GM23338 (cell line): ENCODE measurements around the gene RNU5B-1. TPM values are rescaled to one million over a fixed set of nuclear protein-coding genes. Genes with fewer than 3 reads are reported as not detected.

ENCODE experiments used
- ATAC-seq: fragments of 200-7000 bp; cut with Tn5 transposase; 3 replicates; pipeline ENCODE4 v1.9.1; 2020
- DNase-seq: peaks from one replicate; pipeline ENCODE4 v3.0.0-alpha.2; 2015; ENCODE audit warnings: low spot score
- H2AFZ ChIP-seq: fragments of 200-600 bp; sonication (generic); 2 replicates; pipeline ENCODE4 v1.8.0; 2016; ENCODE audit warnings: antibody characterized with exemption, mild to moderate bottlenecking, moderate library complexity
- H3F3A ChIP-seq: fragments of 200-600 bp; sonication (generic); replicated peaks from 2 replicates; pipeline ENCODE4 v1.8.0; 2017; ENCODE audit warnings: antibody characterized with exemption, mixed run types, low read depth
- H3K27ac ChIP-seq: fragments of 200-600 bp; sonication (generic); 2 replicates; pipeline ENCODE4 v1.6.1; 2016; ENCODE audit warnings: low read depth
- H3K27me3 ChIP-seq: fragments of 200-600 bp; sonication (generic); 2 replicates; pipeline ENCODE4 v1.8.0; 2016; ENCODE audit warnings: mild to moderate bottlenecking, mixed run types, moderate library complexity; ENCODE audit not compliant: insufficient read depth
- H3K36me3 ChIP-seq: fragments of 200-600 bp; sonication (generic); 2 replicates; pipeline ENCODE4 v1.8.0; 2016; ENCODE audit warnings: mild to moderate bottlenecking; ENCODE audit not compliant: insufficient read depth
- H3K4me1 ChIP-seq: fragments of 200-600 bp; sonication (generic); 2 replicates; pipeline ENCODE4 v1.8.0; 2016; ENCODE audit warnings: mild to moderate bottlenecking, moderate library complexity; ENCODE audit not compliant: insufficient read depth
- H3K4me2 ChIP-seq: fragments of 200-600 bp; sonication (generic); 2 replicates; pipeline ENCODE4 v1.7.1; 2017; ENCODE audit warnings: mixed run types
- H3K4me3 ChIP-seq: fragments of 200-600 bp; sonication (generic); 2 replicates; pipeline ENCODE4 v1.6.1; 2016; ENCODE audit warnings: mixed run types
- H3K79me2 ChIP-seq: fragments of 200-600 bp; sonication (generic); replicated peaks from 2 replicates; pipeline ENCODE4 v1.8.0; 2017; ENCODE audit warnings: mild to moderate bottlenecking; ENCODE audit not compliant: insufficient read depth
- H3K9me2 ChIP-seq: fragments of 200-600 bp; sonication (generic); 2 replicates; pipeline ENCODE4 v1.8.0; 2017; ENCODE audit not compliant: insufficient read depth
- H4K20me1 ChIP-seq: fragments of 200-600 bp; sonication (generic); replicated peaks from 2 replicates; pipeline ENCODE4 v1.8.0; 2017; ENCODE audit warnings: mild to moderate bottlenecking; ENCODE audit not compliant: insufficient read depth
- H3K27ac Mint-ChIP-seq: 2 replicates; pipeline ENCODE4 v1.8.0; 2020; ENCODE audit warnings: inconsistent platforms, mild to moderate bottlenecking, moderate library complexity, mixed read lengths
- H3K27me3 Mint-ChIP-seq: 3 replicates; pipeline ENCODE4 v1.8.0; 2022; ENCODE audit warnings: low read depth, mild to moderate bottlenecking, moderate library complexity, mixed read lengths, inconsistent platforms; ENCODE audit not compliant: insufficient read depth, poor library complexity
- H3K36me3 Mint-ChIP-seq: 3 replicates; pipeline ENCODE4 v1.8.0; 2021; ENCODE audit warnings: low read depth, mild to moderate bottlenecking, inconsistent platforms, moderate library complexity, mixed read lengths
- H3K4me1 Mint-ChIP-seq: 3 replicates; pipeline ENCODE4 v1.8.0; 2020; ENCODE audit warnings: mild to moderate bottlenecking, inconsistent platforms, mixed read lengths
- H3K4me3 Mint-ChIP-seq: 3 replicates; pipeline ENCODE4 v1.8.0; 2021; ENCODE audit warnings: moderate library complexity, mild to moderate bottlenecking, inconsistent platforms, mixed read lengths
- H3K9me3 Mint-ChIP-seq: 3 replicates; pipeline ENCODE4 v1.8.0; 2020; ENCODE audit warnings: moderate library complexity, mild to moderate bottlenecking, inconsistent platforms, mixed read lengths
- CREB1 ChIP-seq: fragments of 250-450 bp; sonication (Bioruptor Pico); IDR thresholded peaks from 2 replicates; pipeline ENCODE4 v1.5.0; 2020; ENCODE audit warnings: low read depth, mild to moderate bottlenecking, moderate library complexity
- CTCF ChIP-seq, 2 experiments: fragments of 200-600 bp in 1 of 2; sonication (generic) in 1 of 2; conservative IDR thresholded peaks; 2 replicates each; pipeline versions ENCODE4 v1.5.1 to v1.6.1; 2016 to 2017; ENCODE audit warnings: antibody characterized with exemption in 2 of 2, low read depth in 2 of 2, mild to moderate bottlenecking in 2 of 2, moderate library complexity in 1 of 2
- ETS1 ChIP-seq: IDR thresholded peaks from 2 replicates; pipeline ENCODE4 v1.6.1; 2016; ENCODE audit warnings: antibody characterized with exemption
- EZH2 ChIP-seq: fragments of 200-600 bp; sonication (generic); IDR thresholded peaks from one replicate; pipeline ENCODE4 v1.8.0; 2017; ENCODE audit warnings: antibody characterized with exemption, mild to moderate bottlenecking, low read depth; ENCODE audit not compliant: unreplicated experiment
- JUNB ChIP-seq: IDR thresholded peaks from one replicate; pipeline ENCODE4 v1.6.1; 2016; ENCODE audit warnings: antibody characterized with exemption; ENCODE audit not compliant: unreplicated experiment
- NANOG ChIP-seq: IDR thresholded peaks from 2 replicates; pipeline ENCODE4 v1.6.1; 2016; ENCODE audit warnings: antibody characterized with exemption, borderline replicate concordance
- POLR2AphosphoS5 ChIP-seq: IDR thresholded peaks from 2 replicates; pipeline ENCODE4 v1.6.1; 2016; ENCODE audit warnings: antibody characterized with exemption, low read depth
- REST ChIP-seq: IDR thresholded peaks from one replicate; pipeline ENCODE4 v1.6.1; 2018; ENCODE audit warnings: antibody characterized with exemption; ENCODE audit not compliant: unreplicated experiment
- STAT1 ChIP-seq: IDR thresholded peaks from one replicate; pipeline ENCODE4 v1.6.1; 2016; ENCODE audit warnings: antibody characterized with exemption; ENCODE audit not compliant: unreplicated experiment
- ZNF114 ChIP-seq: fragments of 250-450 bp; sonication (Bioruptor Pico); IDR thresholded peaks from 2 replicates; pipeline ENCODE4 v1.5.0; 2020; ENCODE audit warnings: mild to moderate bottlenecking, moderate library complexity
- ZNF331 ChIP-seq: fragments of 250-450 bp; sonication (Bioruptor Pico); IDR thresholded peaks from 2 replicates; pipeline ENCODE4 v1.5.0; 2020; ENCODE audit warnings: low read depth, mild to moderate bottlenecking, moderate library complexity
- polyA plus RNA-seq: library from polyadenylated mRNA; unstranded; fragments of >200 nt; fragmentation: Nextera tagmentation; extraction: Ambion mirVana; gene quantifications from 2 replicates; pipeline ENCODE4 v1.2.1, GENCODE V29; 2016
- total RNA-seq: library from RNA; depleted of rRNA; stranded (reverse); fragments of >200 nt; shearing (Covaris generic); gene quantifications from 2 replicates; pipeline ENCODE4 v1.2.3, GENCODE V29; 2014

RNU5B-1 gene
- total and polyA plus RNA-seq, 2 experiments from 2014 or later, result not detected

GRCh38 chr15:65318870-65319356 lies 14.4 kb downstream of the RNU5B-1 start:
- Histone ChIP-seq H3K79me2 (no peaks in the 10 kb centered on the region), H3K4me1 (no peaks in the 10 kb centered on the region), H3K27ac (no peak overlapping the region), H3K4me2 (no peak overlapping the region), H3K4me3 (no peak overlapping the region), H3K27me3 (no peaks in the 10 kb centered on the region), H3F3A (no peaks in the 10 kb centered on the region), H3K9me2 (no peaks in the 10 kb centered on the region), H4K20me1 (no peaks in the 10 kb centered on the region), H3K36me3 (no peaks in the 10 kb centered on the region), H2AFZ (no peak overlapping the region)
- Mint-ChIP-seq H3K9me3 (no peaks in the 10 kb centered on the region), H3K27ac (no peak overlapping the region), H3K36me3 (no peaks in the 10 kb centered on the region; the same call in 2 of the 3 replicates), H3K4me1 (peaks cover 4% of the 10 kb centered on the region), H3K4me3 (no peak overlapping the region), H3K27me3 (peaks cover 5% of the 10 kb centered on the region)
- ATAC-seq, result peak; percentile 95
- peak; percentile 87 for DNase-seq
- TF ChIP-seq CTCF (conservative IDR thresholded peaks at IDR 0.05; ENCODE audit: low read depth in 2 of 2) (peak; percentile 96 to 99), ZNF331 (no peak)

GRCh38 chr15:65323071-65323511 lies 18.6 kb downstream of the RNU5B-1 start:
- Histone ChIP-seq H3K4me1 (peaks cover 8% of the 10 kb centered on the region; the same call in 1 of the 2 replicates), H3K9me2 (no peaks in the 10 kb centered on the region), H3K79me2 (no peaks in the 10 kb centered on the region), H3K27ac (no peak overlapping the region), H2AFZ (no peak overlapping the region), H3K27me3 (no peaks in the 10 kb centered on the region), H3K4me2 (no peak overlapping the region), H3K4me3 (no peak overlapping the region), H3F3A (0 out of 2 replicates have a peak, but pooled peaks cover 6% of the 10 kb centered on the region), H4K20me1 (no peaks in the 10 kb centered on the region), H3K36me3 (no peaks in the 10 kb centered on the region)
- ATAC-seq, result no peak
- Mint-ChIP-seq H3K4me1 (peaks cover 14% of the 10 kb centered on the region), H3K36me3 (peaks cover 5% of the 10 kb centered on the region), H3K4me3 (no peak overlapping the region), H3K9me3 (no peaks in the 10 kb centered on the region; the same call in 2 of the 3 replicates), H3K27ac (no peak overlapping the region), H3K27me3 (peaks cover 6% of the 10 kb centered on the region)
- no peak for DNase-seq
- TF ChIP-seq JUNB (no peak), ZNF114 (CRISPR knock-in tag) (no peak), STAT1 (no peak), CTCF (conservative IDR thresholded peaks at IDR 0.05; ENCODE audit: low read depth in 2 of 2) (no peak), NANOG (no peak), REST (no peak), POLR2AphosphoS5 (no peak), EZH2 (no peak), CREB1 (CRISPR knock-in tag) (no peak), ETS1 (no peak), ZNF331 (no peak)
